ENCODE data around the gene SUCLG1. TPM values are rescaled to one million over a fixed set of nuclear protein-coding genes. Genes with fewer than 3 reads are reported as not detected.

SUCLG1 gene
- total RNA-seq, 2 donors from 2014 or later, result 33.6 to 41.9 TPM

DNA sequence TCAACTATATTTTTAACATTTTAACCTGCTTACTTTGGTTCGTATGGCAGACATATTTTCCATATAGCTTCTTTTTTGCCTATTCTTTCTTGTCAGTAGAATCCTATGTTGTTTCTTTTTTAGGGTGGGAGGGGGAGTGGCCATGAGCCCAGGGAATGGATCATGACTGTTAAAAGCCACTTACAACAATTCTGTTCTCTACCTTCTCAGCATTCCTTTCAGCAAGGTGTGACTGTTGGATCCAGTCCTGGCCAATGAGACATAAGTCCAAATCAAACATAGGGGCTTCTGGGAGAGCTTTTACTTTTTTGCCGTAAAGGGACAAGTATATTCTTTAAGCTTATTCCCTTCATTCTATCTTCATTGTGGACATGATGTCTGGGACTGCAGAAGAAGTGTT, 32.2 kb upstream of the SUCLG1 start:
- H3K36me3 ChIP-seq (ENCODE audit: control insufficient read depth, insufficient read depth, low read length), result no peaks in the 10 kb centered on the region
- H3K36me3 Mint-ChIP-seq (ENCODE audit: low read depth), result no peaks in the 10 kb centered on the region
- no peaks in the 10 kb centered on the region for H3K4me1 ChIP-seq (ENCODE audit: control insufficient read depth, insufficient read depth, low read length)
- H3K27me3 ChIP-seq (ENCODE audit: control insufficient read depth, insufficient read depth, low read length, poor library complexity, severe bottlenecking), result no peaks in the 10 kb centered on the region
- H3K4me3 ChIP-seq (ENCODE audit: low read length), result no peak overlapping the region
- no peaks in the 10 kb centered on the region for H3K9me3 Mint-ChIP-seq
- no peaks in the 10 kb centered on the region for H3K9me3 ChIP-seq (ENCODE audit: control insufficient read depth, low read length)
- no peak overlapping the region for H3K9ac ChIP-seq (ENCODE audit: extremely low read depth, low read length, poor library complexity, severe bottlenecking)
- no peak for DNase-seq
- no peaks in the 10 kb centered on the region for H3K27me3 Mint-ChIP-seq (ENCODE audit: insufficient read depth)
- H3K27ac Mint-ChIP-seq, result no peak overlapping the region
- WGBS, 2 experiments (ENCODE audit: insufficient coverage in 1 of 2, insufficient read length in 1 of 2), result 100% methylated on average over 1 of the region's 2 CpGs; no CpG with 5 or more reads in 1 of the 2 experiments
- TF ChIP-seq, protein P1, sequence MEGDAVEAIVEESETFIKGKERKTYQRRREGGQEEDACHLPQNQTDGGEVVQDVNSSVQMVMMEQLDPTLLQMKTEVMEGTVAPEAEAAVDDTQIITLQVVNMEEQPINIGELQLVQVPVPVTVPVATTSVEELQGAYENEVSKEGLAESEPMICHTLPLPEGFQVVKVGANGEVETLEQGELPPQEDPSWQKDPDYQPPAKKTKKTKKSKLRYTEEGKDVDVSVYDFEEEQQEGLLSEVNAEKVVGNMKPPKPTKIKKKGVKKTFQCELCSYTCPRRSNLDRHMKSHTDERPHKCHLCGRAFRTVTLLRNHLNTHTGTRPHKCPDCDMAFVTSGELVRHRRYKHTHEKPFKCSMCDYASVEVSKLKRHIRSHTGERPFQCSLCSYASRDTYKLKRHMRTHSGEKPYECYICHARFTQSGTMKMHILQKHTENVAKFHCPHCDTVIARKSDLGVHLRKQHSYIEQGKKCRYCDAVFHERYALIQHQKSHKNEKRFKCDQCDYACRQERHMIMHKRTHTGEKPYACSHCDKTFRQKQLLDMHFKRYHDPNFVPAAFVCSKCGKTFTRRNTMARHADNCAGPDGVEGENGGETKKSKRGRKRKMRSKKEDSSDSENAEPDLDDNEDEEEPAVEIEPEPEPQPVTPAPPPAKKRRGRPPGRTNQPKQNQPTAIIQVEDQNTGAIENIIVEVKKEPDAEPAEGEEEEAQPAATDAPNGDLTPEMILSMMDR (conservative IDR thresholded peaks at IDR 0.05), result no peak
- H3K4me1 Mint-ChIP-seq, result peaks cover 13% of the 10 kb centered on the region
- no peak overlapping the region for H3K27ac ChIP-seq (ENCODE audit: low read depth, low read length)
- H3K4me3 Mint-ChIP-seq, result no peak overlapping the region

DNA sequence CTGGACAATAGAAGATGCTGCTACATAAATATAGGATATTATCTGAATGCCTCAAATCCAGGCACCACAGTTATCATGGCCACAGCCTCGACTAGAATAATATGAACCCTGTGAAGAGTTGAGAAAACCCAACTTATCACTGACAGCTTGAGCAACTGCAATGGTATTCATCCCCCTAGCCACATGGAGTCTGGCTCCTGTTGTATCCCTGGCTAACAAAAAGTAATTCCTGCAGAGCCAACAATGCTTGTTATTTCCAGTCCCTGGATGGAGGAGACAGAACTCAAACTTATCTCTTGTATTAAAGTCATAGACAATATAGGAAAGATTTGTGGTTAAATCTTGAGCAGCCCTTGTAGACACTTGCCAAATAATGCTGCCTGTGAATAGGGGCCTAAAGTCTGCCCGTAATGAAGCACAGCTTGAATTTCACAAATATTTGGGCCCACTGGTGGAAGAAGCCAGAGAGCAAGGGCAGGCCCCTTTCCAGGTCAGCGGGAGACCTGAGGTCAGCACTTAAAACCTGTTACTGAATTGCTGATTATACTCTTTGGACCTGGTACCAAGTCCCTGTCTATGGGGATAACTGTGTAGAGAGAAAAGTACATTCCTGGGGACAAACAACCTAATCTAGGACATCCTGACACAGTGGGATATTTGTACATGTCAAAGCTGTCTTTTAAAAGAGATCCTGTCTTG, 28.4 kb upstream of the SUCLG1 start:
- H3K9me3 Mint-ChIP-seq, result no peaks in the 10 kb centered on the region
- DNase-seq, result no peak
- H3K9ac ChIP-seq (ENCODE audit: extremely low read depth, low read length, poor library complexity, severe bottlenecking), result no peak overlapping the region
- no peaks in the 10 kb centered on the region for H3K36me3 ChIP-seq (ENCODE audit: control insufficient read depth, insufficient read depth, low read length)
- H3K4me1 ChIP-seq (ENCODE audit: control insufficient read depth, insufficient read depth, low read length), result no peaks in the 10 kb centered on the region
- H3K4me3 ChIP-seq (ENCODE audit: low read length), result no peak overlapping the region
- H3K27ac ChIP-seq (ENCODE audit: low read depth, low read length), result no peak overlapping the region
- TF ChIP-seq, protein P1 (conservative IDR thresholded peaks at IDR 0.05), result no peak
- peaks cover 13% of the 10 kb centered on the region for H3K4me1 Mint-ChIP-seq
- WGBS, 2 experiments (ENCODE audit: insufficient coverage in 1 of 2, insufficient read length in 1 of 2), result 25 to 59% methylated on average over 2 to 3 of the region's 3 CpGs
- H3K27me3 Mint-ChIP-seq (ENCODE audit: insufficient read depth), result no peaks in the 10 kb centered on the region
- H3K27ac Mint-ChIP-seq, result no peak overlapping the region
- no peaks in the 10 kb centered on the region for H3K9me3 ChIP-seq (ENCODE audit: control insufficient read depth, low read length)
- no peak overlapping the region for H3K4me3 Mint-ChIP-seq
- H3K36me3 Mint-ChIP-seq (ENCODE audit: low read depth), result no peaks in the 10 kb centered on the region
- no peaks in the 10 kb centered on the region for H3K27me3 ChIP-seq (ENCODE audit: control insufficient read depth, insufficient read depth, low read length, poor library complexity, severe bottlenecking)

DNA sequence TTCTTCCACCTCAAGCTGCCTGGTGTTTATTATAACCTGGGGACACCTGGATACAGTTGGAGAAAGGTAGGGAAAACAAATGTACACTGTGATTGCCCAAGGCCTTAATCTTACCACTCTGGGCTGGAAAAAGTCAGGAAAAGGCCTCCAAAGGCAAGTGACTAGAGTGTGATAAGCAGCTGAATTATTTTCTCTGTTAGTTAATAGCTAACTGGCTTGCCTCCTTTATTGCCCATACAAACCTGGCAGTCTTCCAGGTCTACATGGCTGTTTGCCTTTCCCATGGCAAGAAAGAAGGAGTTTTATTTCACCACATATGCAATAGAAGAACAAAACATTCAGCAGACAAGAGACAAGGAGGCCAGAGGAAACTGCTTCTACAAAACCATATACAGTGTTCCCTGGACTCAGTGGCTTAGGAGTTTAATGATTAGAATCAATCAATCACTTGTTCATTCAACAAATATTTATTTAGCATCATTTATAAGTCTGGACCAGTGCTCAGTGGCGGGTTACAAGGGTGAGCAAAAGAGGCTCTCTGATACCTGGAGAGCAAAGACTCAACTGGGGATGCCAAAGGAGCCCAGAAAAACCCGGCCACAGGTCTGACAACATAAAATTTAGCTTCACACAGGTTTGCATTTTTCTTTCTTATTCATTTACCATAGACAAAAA, 27.5 kb upstream of the SUCLG1 start:
- H3K9me3 Mint-ChIP-seq, result no peaks in the 10 kb centered on the region
- H3K4me3 Mint-ChIP-seq, result no peak overlapping the region
- WGBS, 2 experiments (ENCODE audit: insufficient coverage in 1 of 2, insufficient read length in 1 of 2), result 91 to 100% methylated on average over 1 to 2 of the region's 2 CpGs

More for the DNA sequence above, 27.5 kb upstream of the SUCLG1 start:
- Mint-ChIP-seq H3K27me3 (ENCODE audit: insufficient read depth) (no peaks in the 10 kb centered on the region), H3K4me1 (peaks cover 13% of the 10 kb centered on the region), H3K27ac (no peak overlapping the region), H3K36me3 (ENCODE audit: low read depth) (no peaks in the 10 kb centered on the region)
- no peaks in the 10 kb centered on the region for H3K27me3 ChIP-seq (ENCODE audit: control insufficient read depth, insufficient read depth, low read length, poor library complexity, severe bottlenecking)
- TF ChIP-seq, protein P1 (conservative IDR thresholded peaks at IDR 0.05), result no peak
- H3K36me3 ChIP-seq (ENCODE audit: control insufficient read depth, insufficient read depth, low read length), result no peaks in the 10 kb centered on the region
- H3K9ac ChIP-seq (ENCODE audit: extremely low read depth, low read length, poor library complexity, severe bottlenecking), result no peak overlapping the region
- DNase-seq, result no peak
- H3K4me3 ChIP-seq (ENCODE audit: low read length), result no peak overlapping the region
- no peaks in the 10 kb centered on the region for H3K9me3 ChIP-seq (ENCODE audit: control insufficient read depth, low read length)
- H3K4me1 ChIP-seq (ENCODE audit: control insufficient read depth, insufficient read depth, low read length), result no peaks in the 10 kb centered on the region
- H3K27ac ChIP-seq (ENCODE audit: low read depth, low read length), result no peak overlapping the region

All from endodermal cell (in vitro differentiated cells).